HG02798 (cell line): Measurements from ENCODE around the gene NT5E.
A peak's percentile ranks its signal among the peaks of the same experiment; 100 is the strongest.

Experiments
- ATAC-seq: cut with Tn5 transposase; IDR thresholded peaks from one replicate; pipeline ENCODE4 v1.9.1; 2021; ENCODE audit warnings: mild to moderate bottlenecking; ENCODE audit not compliant: unreplicated experiment, poor library complexity

The NT5E gene

GRCh38 chr6:85458782-85459181 lies 8.9 kb downstream of the NT5E start:
- no peak for ATAC-seq

GRCh38 chr6:85459224-85459901 lies 9.5 kb downstream of the NT5E start:
- ATAC-seq: no peak

GRCh38 chr6:85460154-85460920 lies 10.5 kb downstream of the NT5E start:
- ATAC-seq: no peak

- peak; percentile 75 for ATAC-seq
Observed at GRCh38 chr6:85460921-85461797, 11.3 kb downstream of the NT5E start.

DNA sequence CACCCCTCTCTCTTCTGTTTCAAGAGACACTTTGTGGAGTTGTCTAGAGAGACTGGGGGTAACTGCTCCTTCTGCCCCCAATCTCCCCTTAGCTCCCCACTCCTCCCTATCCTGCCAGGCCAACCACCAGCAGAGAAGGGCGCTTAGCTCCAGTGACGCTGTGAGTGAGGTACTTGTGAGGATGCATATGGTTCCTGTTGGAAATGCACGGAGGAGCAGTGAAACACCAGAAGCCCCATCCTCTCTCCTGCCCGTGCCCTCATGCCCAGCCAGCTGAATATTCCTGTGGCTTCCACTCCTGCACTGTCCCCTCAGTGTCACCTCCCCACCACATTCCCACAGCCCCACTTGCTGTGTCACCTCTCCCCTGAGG lies 11.9 kb downstream of the NT5E start:
- peak; percentile 4 for ATAC-seq

DNA sequence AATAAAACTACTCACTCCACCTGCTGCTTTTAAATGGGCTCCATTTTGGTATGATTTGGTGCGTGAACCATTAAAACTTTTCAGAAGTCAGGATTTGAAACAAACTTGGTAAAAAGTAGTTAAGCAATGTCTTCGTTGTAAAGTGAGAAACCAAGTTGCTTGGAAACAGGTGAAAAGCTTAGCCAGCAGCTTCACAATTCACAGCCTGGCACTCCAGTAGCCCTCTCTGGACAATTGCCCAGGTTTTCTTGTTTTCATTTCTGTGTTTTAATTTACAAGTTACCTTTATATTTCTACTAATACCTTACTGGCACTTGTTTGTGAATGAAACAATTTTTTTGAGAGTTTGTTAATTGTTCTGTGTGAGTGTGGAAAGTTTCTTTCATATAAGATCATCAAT lies 12.8 kb downstream of the NT5E start:
- no peak for ATAC-seq

DNA sequence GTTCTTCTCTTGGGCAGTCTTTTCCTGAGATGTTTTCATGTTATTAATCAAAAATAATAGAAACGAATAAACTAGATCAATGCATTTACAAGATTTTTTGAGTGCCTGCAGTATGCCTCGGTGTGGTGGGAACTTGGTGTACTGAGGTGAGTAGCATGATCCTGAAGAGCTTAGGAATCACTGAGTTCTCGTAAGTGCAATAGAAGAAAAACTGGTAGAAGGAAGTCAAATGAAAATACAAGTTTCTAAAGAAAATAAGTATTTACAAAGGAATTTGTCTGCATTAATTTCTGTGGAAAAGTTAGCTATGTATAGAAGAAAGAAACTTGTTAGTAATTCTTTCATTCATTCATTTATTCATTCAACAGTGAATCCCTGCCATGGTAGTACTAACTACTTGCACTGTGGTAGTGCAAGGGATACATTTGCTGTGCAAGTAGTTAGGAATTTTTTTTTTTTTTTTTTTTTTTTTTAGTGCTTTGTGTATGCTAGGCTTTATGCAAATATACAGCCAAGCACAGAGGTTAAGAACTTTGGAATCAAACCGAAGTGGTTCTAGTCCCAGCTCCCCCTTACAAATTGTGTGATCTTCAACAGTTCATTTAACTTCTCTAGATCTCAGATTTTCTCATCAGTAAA lies 13.9 kb downstream of the NT5E start:
- ATAC-seq: no peak

DNA sequence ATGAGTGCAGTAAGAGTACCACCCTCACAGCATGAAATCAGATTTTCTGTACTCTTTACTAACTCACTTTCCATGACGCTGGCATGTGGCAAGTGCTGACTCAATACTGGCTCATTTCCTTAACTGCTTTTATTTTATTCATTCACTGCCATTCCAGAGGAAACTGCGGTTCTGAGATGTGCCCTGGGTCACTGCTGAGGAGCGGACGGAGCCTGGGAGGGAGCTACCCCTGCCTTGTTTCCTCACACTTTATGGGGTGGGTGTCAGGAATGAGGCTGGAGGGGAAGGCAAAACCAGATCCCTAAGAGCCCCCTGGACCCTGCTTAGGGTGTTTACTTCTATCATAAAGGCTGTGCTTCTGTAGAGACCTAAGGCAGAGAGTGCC lies 14.4 kb downstream of the NT5E start:
- ATAC-seq: no peak

DNA sequence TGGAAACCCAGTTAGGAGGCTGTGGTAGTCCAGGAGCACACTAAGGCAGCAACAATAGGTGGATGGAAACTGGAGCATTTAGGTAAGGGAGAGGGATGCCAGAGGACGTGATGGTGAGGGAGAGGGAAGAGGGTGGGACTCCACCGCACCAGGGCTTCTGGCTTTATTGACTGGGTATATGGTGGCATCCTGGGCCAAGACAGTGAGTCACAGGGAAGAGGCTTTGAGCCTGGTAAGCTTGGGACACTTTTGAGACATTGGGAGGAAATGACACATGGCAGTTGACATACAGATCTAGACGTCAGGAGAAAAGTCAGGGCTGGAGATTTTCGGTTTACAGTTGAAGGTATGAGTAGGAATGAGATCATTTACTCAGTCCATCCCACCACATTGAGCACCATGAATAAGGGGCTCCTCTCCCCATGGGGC lies 14.9 kb downstream of the NT5E start:
- ATAC-seq: no peak

DNA sequence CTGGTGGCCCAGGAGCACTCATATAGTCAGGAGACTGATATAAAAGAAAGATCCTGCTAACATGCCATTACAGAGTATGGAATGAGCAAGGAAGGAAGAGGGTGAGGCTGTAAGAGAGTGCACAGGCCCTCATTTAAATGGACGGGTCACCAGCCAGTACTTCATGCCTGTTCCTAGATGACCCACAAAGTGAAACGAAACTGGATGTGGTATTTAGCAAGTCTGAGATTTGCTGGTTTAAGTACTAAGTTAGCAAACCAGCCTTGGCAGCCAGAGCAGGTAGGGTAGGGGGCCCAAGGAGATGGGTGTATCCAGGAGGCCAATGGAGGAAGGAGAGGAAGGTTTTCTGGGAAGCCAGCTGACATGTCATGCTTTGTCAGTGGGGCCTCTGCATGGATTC lies 15.9 kb downstream of the NT5E start:
- ATAC-seq: peak; percentile 45

DNA sequence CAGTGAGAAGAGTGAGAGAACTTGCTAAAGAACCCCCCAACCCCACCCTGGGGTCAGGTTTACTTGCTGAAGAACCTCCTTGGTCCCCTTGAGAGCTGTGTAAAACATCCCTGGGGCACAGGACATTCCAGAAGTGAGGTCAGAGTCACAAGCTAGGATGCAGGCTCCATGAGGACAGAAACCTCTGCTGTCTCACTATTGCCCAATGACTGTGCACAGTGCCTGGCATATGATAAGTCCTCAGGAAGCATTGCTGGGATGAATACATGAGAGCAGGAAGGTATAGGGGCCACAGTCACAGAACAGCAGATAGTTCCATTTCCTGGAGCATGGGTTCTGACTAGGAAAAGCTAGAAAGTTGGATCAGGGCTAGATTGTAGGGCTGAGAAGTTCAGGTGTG lies 18.4 kb downstream of the NT5E start:
- ATAC-seq: no peak

DNA sequence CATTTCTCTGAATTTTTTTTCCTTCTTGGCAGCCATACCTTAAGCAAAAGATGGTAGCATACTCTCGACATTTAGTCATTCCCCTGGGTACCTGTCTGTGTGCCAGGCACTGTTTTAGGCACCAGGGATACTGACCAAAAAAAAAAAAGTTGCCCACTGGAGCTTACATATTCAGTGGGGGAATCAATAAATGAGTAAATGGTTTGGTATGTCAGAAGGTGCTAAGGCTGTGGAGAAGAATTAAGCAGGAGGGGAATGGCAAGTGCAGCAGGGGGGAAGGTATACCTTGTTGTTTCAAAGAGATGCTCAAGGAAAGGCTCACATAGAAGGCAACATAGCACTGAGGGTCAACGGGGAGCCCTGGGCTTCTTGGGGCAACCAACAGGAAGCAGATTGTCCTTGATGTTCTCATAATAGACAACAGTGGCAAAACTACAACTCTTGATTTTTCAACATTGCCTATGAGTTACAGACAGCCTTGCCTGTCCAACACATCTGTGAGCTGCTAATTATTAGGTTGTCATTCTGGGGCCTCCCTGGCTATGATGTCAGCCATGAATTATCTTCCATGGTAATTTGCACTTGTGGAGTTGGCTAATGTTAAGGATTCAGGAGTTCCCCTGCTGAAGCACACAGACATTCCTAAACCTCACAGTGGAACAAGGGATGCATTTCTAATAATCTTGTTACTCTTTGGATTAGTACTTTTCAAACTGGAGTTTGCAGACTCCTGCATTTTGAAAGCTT lies 19.6 kb downstream of the NT5E start:
- no peak for ATAC-seq

DNA sequence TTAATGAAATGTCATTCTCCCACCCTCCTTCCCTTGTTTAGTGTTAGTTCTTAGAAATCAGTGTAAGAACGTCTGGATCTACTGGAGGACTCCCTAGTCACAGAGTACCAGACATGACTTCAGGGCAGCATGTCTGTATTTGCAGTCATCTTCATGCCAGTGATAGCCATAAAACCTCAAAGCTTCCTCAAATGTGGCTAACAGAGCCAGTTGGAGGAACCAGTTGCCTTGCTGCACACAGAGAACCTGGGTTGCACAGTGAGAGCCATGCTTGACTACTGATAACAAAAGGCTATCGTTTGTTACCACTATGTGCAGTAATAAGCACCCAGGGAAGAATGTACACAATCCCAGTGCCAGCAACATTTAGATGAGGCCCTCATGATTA lies 20.1 kb downstream of the NT5E start:
- ATAC-seq: no peak

GRCh38 chr6:85472744-85473143 lies 22.9 kb downstream of the NT5E start:
- ATAC-seq: no peak

DNA sequence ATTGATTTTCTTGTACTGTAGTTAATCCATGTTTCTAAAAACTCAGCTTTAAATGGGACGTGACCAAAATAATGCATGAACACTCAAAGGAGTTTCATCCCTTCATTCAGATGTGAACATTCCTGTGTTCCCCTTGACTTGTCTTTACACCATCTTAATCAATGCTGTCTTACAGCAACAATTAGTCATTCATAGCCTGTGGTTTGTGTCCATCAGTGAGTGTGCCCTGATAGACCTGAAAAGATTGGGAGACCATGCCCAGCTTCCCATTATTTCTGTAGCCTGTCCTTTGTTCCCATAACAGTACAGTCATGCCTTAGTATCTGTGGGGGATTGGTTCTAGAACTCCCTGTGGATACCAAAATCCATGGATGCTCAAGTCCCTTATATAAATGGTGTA lies 23.9 kb downstream of the NT5E start:
- ATAC-seq: no peak

DNA sequence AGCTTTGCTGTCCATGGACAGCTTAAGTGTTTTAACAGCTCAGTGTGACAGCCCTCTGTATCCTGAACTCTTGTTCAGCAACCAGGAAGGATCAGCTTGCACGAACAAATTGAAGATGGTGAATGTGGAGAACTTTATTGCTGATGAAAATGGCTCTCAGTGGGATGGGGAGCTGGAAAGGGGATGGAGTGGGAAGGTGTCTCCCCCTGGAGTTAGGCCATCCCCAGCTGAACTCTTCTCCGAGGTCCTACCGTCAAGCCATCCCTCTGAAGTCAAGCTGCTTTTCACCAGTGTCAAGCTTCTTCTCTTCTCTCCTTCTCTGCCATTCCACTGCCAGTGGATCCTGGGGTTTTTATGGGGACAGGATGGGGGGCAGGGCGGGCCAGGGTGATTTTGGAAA lies 26.6 kb downstream of the NT5E start:
- ATAC-seq: no peak

DNA sequence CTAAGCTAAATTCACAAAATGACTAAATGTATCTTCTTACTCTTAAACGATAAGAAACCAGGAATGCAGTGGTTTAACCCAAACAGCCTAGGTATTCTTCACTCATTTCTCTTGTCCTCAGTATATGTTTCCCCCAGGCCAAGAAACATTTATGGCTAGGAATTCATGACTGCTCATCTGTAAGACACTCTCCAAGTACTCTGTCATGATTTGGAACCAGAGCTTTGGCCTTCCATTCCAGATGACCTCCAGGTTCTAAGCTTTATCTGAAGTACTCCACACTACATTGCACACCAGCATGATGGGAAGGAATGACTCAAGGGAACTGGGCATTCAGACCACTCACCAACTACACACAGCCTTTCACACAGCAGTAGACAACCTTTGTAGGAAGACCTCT lies 29.3 kb downstream of the NT5E start:
- ATAC-seq: no peak

DNA sequence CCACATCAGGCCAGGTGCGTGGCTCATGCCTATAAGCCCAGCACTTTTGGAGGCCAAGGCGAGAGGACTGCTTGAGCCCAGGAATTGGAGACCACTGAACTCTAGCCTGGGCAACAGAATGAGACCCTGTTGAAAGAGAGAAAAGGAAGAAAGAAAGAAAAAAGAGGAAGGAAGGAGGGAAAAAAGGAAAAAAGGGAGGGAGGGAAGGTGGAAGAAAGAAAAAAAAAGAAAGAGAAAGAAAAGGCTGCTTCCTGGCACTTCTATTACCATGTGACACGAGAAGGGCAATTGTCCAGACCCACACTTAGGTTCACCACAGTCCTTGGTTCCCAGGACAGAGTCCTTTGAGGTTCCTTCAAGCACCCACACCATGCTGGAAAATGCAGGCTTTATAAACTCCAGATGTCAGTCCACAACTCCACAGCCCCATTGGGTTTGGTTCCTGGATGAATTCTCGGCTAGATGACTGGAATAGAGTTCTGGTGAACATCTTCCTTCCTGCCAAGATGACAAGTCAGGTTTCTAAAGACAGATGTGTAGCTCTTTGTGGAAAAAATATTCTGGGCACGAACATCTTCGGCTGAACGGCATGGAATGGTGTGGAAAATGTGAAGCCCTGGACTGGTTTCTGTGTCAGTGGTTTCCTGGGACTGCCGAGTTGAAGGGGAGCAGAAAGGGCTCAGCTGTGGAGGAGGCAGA lies 32.5 kb downstream of the NT5E start:
- ATAC-seq: peak; percentile 7

DNA sequence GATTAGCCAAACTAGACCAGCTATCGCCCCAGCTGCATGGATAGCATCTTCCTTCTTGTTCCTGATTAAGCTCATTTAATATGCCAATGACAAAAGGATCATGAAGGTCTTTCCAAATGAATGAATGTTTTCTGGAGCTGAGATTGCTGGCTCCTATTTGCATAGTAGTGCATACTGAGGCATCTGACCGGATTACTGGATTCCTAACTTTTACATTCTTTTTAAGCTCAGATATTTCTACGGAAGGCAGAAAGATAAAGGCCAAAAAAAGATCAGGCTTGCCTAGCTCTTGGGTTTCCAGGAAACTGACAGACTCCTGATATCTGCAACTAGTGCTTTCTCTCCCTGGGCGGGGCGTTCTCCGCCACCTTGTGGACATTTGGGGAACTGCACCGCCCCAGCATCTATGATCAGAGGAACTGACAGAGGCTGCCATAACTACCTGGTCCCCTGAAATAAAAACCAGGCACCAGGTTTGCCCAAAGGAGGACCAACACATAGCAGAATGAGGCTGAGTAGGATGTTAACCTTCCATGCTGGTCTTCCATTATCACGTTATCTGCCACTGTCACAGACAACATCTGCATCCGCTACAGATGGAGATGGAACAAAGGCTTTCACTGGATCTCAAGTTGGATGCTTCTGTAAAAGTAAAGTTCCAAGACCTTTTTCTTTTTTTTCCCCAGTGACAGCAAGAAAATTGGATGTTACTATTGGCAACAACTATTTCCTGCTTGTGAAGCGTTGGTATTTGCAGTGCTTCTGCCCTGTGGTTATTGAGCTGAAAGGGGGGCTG lies 33.2 kb downstream of the NT5E start:
- ATAC-seq: peak; percentile 87
